Ovary (tissue), 9 donors: Measurements from ENCODE around the gene MAPK10. TPM values are rescaled to one million over a fixed set of nuclear protein-coding genes. Genes with fewer than 3 reads are reported as not detected.

Source experiments
- DNase-seq, 5 donors: peaks; one replicate each; pipeline ENCODE4 v3.0.0-alpha.2; 2019 to 2020
- H3K27ac ChIP-seq, 2 donors: fragments of 200-600 bp; one replicate each; pipeline versions ENCODE4 v1.5.1 to v1.8.0; 2019 to 2022
- H3K27me3 ChIP-seq: fragments of 200-600 bp; one replicate; pipeline ENCODE4 v1.8.0; 2022
- H3K36me3 ChIP-seq: fragments of 200-600 bp; sonication (generic); one replicate; pipeline ENCODE4 v1.5.1; 2019
- H3K4me1 ChIP-seq: one replicate; pipeline ENCODE4 v1.8.1; 2013; ENCODE audit warnings: mild to moderate bottlenecking, moderate library complexity; ENCODE audit not compliant: insufficient read depth
- H3K4me3 ChIP-seq: fragments of 200-600 bp; sonication (generic); one replicate; pipeline ENCODE4 v1.5.1; 2017
- H3K9me3 ChIP-seq, 2 donors: fragments of 200-600 bp in 1 of 2; sonication (generic) in 1 of 2; one replicate each; pipeline versions ENCODE4 v1.5.1 to v1.8.1; 2013 to 2019; ENCODE audit warnings: mild to moderate bottlenecking in 1 of 2, moderate library complexity in 1 of 2
- CTCF ChIP-seq, 3 donors: fragments of 450-650 bp in 2 of 3; fragments of 200-600 bp in 1 of 3; IDR thresholded peaks; one replicate each; pipeline versions ENCODE4 v1.5.1 to v1.8.0; 2016 to 2022; ENCODE audit warnings: antibody characterized with exemption in 3 of 3, mild to moderate bottlenecking in 1 of 3
- EP300 ChIP-seq: sonication (generic); formaldehyde crosslinking; IDR thresholded peaks from one replicate; pipeline ENCODE4 v1.6.1; 2017; ENCODE audit warnings: antibody characterized with exemption
- POLR2A ChIP-seq: fragments of 450-650 bp; IDR thresholded peaks from one replicate; pipeline ENCODE4 v1.6.1; 2017; ENCODE audit warnings: antibody characterized with exemption, mild to moderate bottlenecking, moderate library complexity
- WGBS, 3 donors: extraction: QIAGEN DNeasy Blood & Tissue Kit in 1 of 3; methylation state at CpG; one replicate each; pipeline versions ENCODE4 v1.1.5 to v1.1.7; 2013 to 2017; 5-methylcytosine and 5-hydroxymethylcytosine counted together
- intact Hi-C, 4 donors: fragments of 100-400 bp; cut with DNase I; formaldehyde crosslinking; loops; one replicate each; pipeline versions ENCODE4 v1.11.0 to v1.15.1; 2022 to 2023
- polyA plus RNA-seq, 2 donors: library from polyadenylated mRNA; stranded (reverse); fragments of 200-250 nt in 1 of 2; fragments of 350-450 nt in 1 of 2; fragmentation: Illumina TruSeq in 1 of 2; extraction: RNeasy Lipid Tissue Mini Kit (QIAGEN cat#74804) in 1 of 2; gene quantifications; one replicate each; pipeline ENCODE4 v1.2.3, GENCODE V29; 2013 to 2014
- total RNA-seq, 7 donors: library from RNA; depleted of rRNA in 2 of 7; stranded (reverse); fragments of >200 nt in 2 of 7; fragmentation: NEBNext Ultra II Directional in 3 of 7; extraction: Animal tissue kit (Norgen Biotek cat#: 25700) in 3 of 7; gene quantifications; one replicate each; pipeline versions ENCODE4 v1.1.0 to v1.2.4, GENCODE V29; 2016 to 2023
- donor health status: DM: no; HTN: no; CAD: no; lungs with moderate emphysema.
- donor health status: DM: no; HTN: no; CAD: no.
- donor health status: Bipolar disorder and iron deficiency.
- donor health status: DM: yes; HTN: yes; CAD: no.
- donor health status: DM: no; HTN: no; CAD: no.
- donor health status: DM: yes; HTN: yes; CAD: no.

MAPK10 gene
- total and polyA plus RNA-seq, 9 donors, result 19.3 to 41.6 (median 32.4) TPM

GRCh38 chr4:86155766-86156165 is 204.1 kb downstream of the MAPK10 start:
- H3K36me3 ChIP-seq, result no peaks in the 10 kb centered on the region
- H3K27ac ChIP-seq, result no peak overlapping the region
- no peaks in the 10 kb centered on the region for H3K27me3 ChIP-seq
- H3K4me1 ChIP-seq, result no peaks in the 10 kb centered on the region
- H3K4me3 ChIP-seq, result no peak overlapping the region
- WGBS, 3 donors, result 90 to 92% (median 90%) methylated on average over 4 of the region's 4 CpGs
- DNase-seq, result no peak
- no peaks in the 10 kb centered on the region for H3K9me3 ChIP-seq
- intact Hi-C loops, result no loop called here
- no peak for TF ChIP-seq EP300

GRCh38 chr4:86152454-86152853 is 207.4 kb downstream of the MAPK10 start:
- no peak for TF ChIP-seq POLR2A
- no peak for TF ChIP-seq EP300
- no peak for TF ChIP-seq CTCF (IDR thresholded peaks at IDR 0.05)
- no peaks in the 10 kb centered on the region for H3K27me3 ChIP-seq
- no peaks in the 10 kb centered on the region for H3K9me3 ChIP-seq
- intact Hi-C loops, result no loop called here
- no peaks in the 10 kb centered on the region for H3K4me1 ChIP-seq
- no peaks in the 10 kb centered on the region for H3K36me3 ChIP-seq
- H3K4me3 ChIP-seq, result no peak overlapping the region
- no peak for DNase-seq
- H3K27ac ChIP-seq, result no peak overlapping the region
- WGBS, 3 donors, result 51 to 65% (median 53%) methylated on average over 2 of the region's 2 CpGs

- H3K36me3 ChIP-seq, result no peaks in the 10 kb centered on the region
- TF ChIP-seq POLR2A (no peak), CTCF (IDR thresholded peaks at IDR 0.05) (no peak), EP300 (no peak)
- no peak for DNase-seq
- no peak overlapping the region for H3K4me3 ChIP-seq
- no peaks in the 10 kb centered on the region for H3K27me3 ChIP-seq
- no peak overlapping the region for H3K27ac ChIP-seq
- H3K4me1 ChIP-seq, result no peaks in the 10 kb centered on the region
- intact Hi-C loops, result no loop called here
- no peaks in the 10 kb centered on the region for H3K9me3 ChIP-seq
- WGBS, 3 donors, result 72 to 76% (median 74%) methylated on average over 3 of the region's 3 CpGs
Measured at GRCh38 chr4:86151196-86151595, 208.7 kb downstream of the MAPK10 start.

- Histone ChIP-seq H3K36me3 (no peaks in the 10 kb centered on the region), H3K9me3 (no peaks in the 10 kb centered on the region), H3K4me3 (no peak overlapping the region), H3K27ac (no peak overlapping the region), H3K27me3 (no peaks in the 10 kb centered on the region), H3K4me1 (no peaks in the 10 kb centered on the region)
- 98 to 100% (median 99%) methylated on average over 1 of the region's 1 CpG for WGBS, 3 donors
- no peak for TF ChIP-seq CTCF (IDR thresholded peaks at IDR 0.05)
- TF ChIP-seq EP300, result no peak
- TF ChIP-seq POLR2A, result no peak
- intact Hi-C loops, result no loop called here
- DNase-seq, result no peak
Measured at GRCh38 chr4:86141161-86141560, 218.7 kb downstream of the MAPK10 start.

GRCh38 chr4:86132468-86132867 is 227.4 kb downstream of the MAPK10 start:
- Histone ChIP-seq H3K27me3 (no peaks in the 10 kb centered on the region), H3K4me1 (no peaks in the 10 kb centered on the region), H3K36me3 (no peaks in the 10 kb centered on the region), H3K9me3 (no peaks in the 10 kb centered on the region), H3K27ac (no peak overlapping the region), H3K4me3 (no peak overlapping the region)
- intact Hi-C loops, result no loop called here
- TF ChIP-seq POLR2A (no peak), EP300 (no peak), CTCF (IDR thresholded peaks at IDR 0.05) (no peak)
- no peak for DNase-seq
- WGBS, 3 donors, result 91 to 97% (median 94%) methylated on average over 4 of the region's 4 CpGs
